Trophoblast cell (in vitro differentiated cells and primary cell): ENCODE data around the gene GBX1.
A peak's percentile ranks its signal among the peaks of the same experiment; 100 is the strongest.

ENCODE experiments used
- DNase-seq, 2 donors: peaks; one replicate each; pipeline ENCODE4 v3.0.0-alpha.2; 2016
- H2AFZ ChIP-seq: 2 replicates; pipeline ENCODE4 v1.6.1; 2013; ENCODE audit warnings: low read length, moderate library complexity, mild to moderate bottlenecking; ENCODE audit not compliant: insufficient read depth, poor library complexity
- H2AK5ac ChIP-seq: 2 replicates; pipeline ENCODE4 v1.6.1; 2013; ENCODE audit warnings: mild to moderate bottlenecking, low read length
- H2BK120ac ChIP-seq: 2 replicates; pipeline ENCODE4 v1.6.1; 2013; ENCODE audit warnings: low read length, mild to moderate bottlenecking, moderate library complexity; ENCODE audit not compliant: insufficient read depth, poor library complexity
- H2BK12ac ChIP-seq: 2 replicates; pipeline ENCODE4 v1.6.1; 2013; ENCODE audit warnings: mild to moderate bottlenecking, low read length, moderate library complexity
- H2BK5ac ChIP-seq: 2 replicates; pipeline ENCODE4 v1.6.1; 2013; ENCODE audit warnings: low read length, low read depth, moderate library complexity, mild to moderate bottlenecking; ENCODE audit not compliant: poor library complexity
- H3K14ac ChIP-seq: 2 replicates; pipeline ENCODE4 v1.6.1; 2013; ENCODE audit warnings: mild to moderate bottlenecking, low read length
- H3K18ac ChIP-seq: 2 replicates; pipeline ENCODE4 v1.6.1; 2013; ENCODE audit warnings: mild to moderate bottlenecking, low read length
- H3K23ac ChIP-seq: 2 replicates; pipeline ENCODE4 v1.6.1; 2013; ENCODE audit warnings: low read length
- H3K27ac ChIP-seq: 2 replicates; pipeline ENCODE4 v1.5.1; 2013; ENCODE audit warnings: low read depth, mild to moderate bottlenecking, inconsistent platforms, low read length, moderate library complexity
- H3K27me3 ChIP-seq: 2 replicates; pipeline ENCODE4 v1.6.1; 2013; ENCODE audit warnings: inconsistent platforms, mild to moderate bottlenecking, low read length, moderate library complexity; ENCODE audit not compliant: insufficient read depth
- H3K36me3 ChIP-seq, 2 experiments: 1 replicate in 1 of 2; 2 replicates in 1 of 2; pipeline ENCODE4 v1.6.1; 2013; ENCODE audit warnings: low read length in 2 of 2, mild to moderate bottlenecking in 2 of 2, moderate library complexity in 1 of 2; ENCODE audit not compliant: insufficient read depth in 2 of 2, control insufficient read depth in 1 of 2
- H3K4ac ChIP-seq: 2 replicates; pipeline ENCODE4 v1.6.1; 2013; ENCODE audit warnings: low read depth, mild to moderate bottlenecking, low read length, moderate library complexity
- H3K4me1 ChIP-seq, 2 experiments: 1 replicate in 1 of 2; 2 replicates in 1 of 2; pipeline ENCODE4 v1.6.1; 2013; ENCODE audit warnings: low read length in 2 of 2, mild to moderate bottlenecking in 2 of 2, moderate library complexity in 1 of 2; ENCODE audit not compliant: insufficient read depth in 2 of 2, control insufficient read depth in 1 of 2
- H3K4me2 ChIP-seq: 2 replicates; pipeline ENCODE4 v1.6.1; 2013; ENCODE audit warnings: inconsistent platforms, mild to moderate bottlenecking, low read length, moderate library complexity
- H3K4me3 ChIP-seq: 2 replicates; pipeline ENCODE4 v1.5.1; 2013; ENCODE audit warnings: mild to moderate bottlenecking, low read depth, low read length, inconsistent platforms
- H3K79me1 ChIP-seq: one replicate; pipeline ENCODE4 v1.6.1; 2013; ENCODE audit warnings: low read length
- H3K79me2 ChIP-seq: 2 replicates; pipeline ENCODE4 v1.6.1; 2013; ENCODE audit warnings: low read length, mild to moderate bottlenecking; ENCODE audit not compliant: control insufficient read depth, insufficient read depth, poor library complexity
- H3K9ac ChIP-seq: 2 replicates; pipeline ENCODE4 v1.6.1; 2013; ENCODE audit warnings: mild to moderate bottlenecking, low read length
- H3K9me3 ChIP-seq: 2 replicates; pipeline ENCODE4 v1.6.1; 2013; ENCODE audit warnings: low read depth, mild to moderate bottlenecking, control low read depth, inconsistent platforms, low read length; ENCODE audit not compliant: insufficient read depth
- H4K12ac ChIP-seq: 2 replicates; pipeline ENCODE4 v1.6.1; 2013; ENCODE audit warnings: low read depth, mild to moderate bottlenecking, low read length, moderate library complexity
- H4K8ac ChIP-seq: 2 replicates; pipeline ENCODE4 v1.6.1; 2013; ENCODE audit warnings: low read depth, mild to moderate bottlenecking, low read length, moderate library complexity
- H4K91ac ChIP-seq: one replicate; pipeline ENCODE4 v1.6.1; 2013; ENCODE audit warnings: low read depth, mild to moderate bottlenecking, low read length, moderate library complexity
- WGBS: extraction: QIAGEN DNeasy Blood & Tissue Kit; methylation state at CpG from one replicate; pipeline ENCODE4 v1.1.7; 2013; ENCODE audit warnings: missing lambda C conversion rate; ENCODE audit not compliant: insufficient read length, insufficient coverage; ENCODE audit errors: extremely low coverage; 5-methylcytosine and 5-hydroxymethylcytosine counted together

GBX1 gene

DNA sequence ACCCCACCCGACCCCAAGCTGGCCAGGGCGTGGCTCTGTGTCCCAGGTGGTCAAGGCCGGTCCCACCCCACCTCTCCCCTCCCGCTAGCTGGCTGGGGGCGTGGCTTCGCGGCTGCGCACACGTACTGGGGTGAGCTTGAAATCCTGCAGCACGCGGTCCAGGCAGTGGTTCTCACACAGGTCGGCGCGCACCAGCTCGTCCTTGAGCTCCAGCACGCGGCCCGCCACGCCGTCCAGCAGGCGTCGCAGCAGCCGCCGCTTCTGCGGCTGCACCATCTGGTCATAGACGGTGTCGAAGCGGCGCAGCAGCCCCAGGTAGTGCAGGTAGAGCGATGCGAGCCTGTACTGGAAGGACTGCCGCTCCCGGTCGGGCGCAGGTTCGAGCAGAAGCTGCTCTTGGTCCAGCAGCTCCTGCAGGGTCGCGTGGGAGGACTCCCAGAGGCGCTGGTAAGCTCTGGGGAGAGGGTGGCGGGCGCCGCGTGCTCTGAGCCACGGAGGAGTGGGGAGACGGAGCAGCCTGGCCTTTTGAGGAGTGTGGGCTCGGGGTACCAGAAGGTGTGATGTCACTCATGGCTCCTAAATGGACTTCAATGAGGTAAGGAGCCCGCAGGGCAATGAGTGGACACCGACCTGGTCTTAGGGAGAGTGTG is 37.0 kb upstream of the GBX1 start:
- H3K4ac ChIP-seq: no peak overlapping the region
- no peaks in the 10 kb centered on the region for H3K79me2 ChIP-seq
- no peak overlapping the region for H3K4me3 ChIP-seq
- no peak overlapping the region for H3K4me2 ChIP-seq
- H4K12ac ChIP-seq: no peak overlapping the region
- no peak overlapping the region for H3K9ac ChIP-seq
- H3K27ac ChIP-seq: no peak overlapping the region
- H3K9me3 ChIP-seq: peaks cover 2% of the 10 kb centered on the region
- no peak overlapping the region for H2BK120ac ChIP-seq
- H3K14ac ChIP-seq: no peak overlapping the region
- H4K91ac ChIP-seq: no peak overlapping the region
- H2BK12ac ChIP-seq: no peak overlapping the region
- no peak overlapping the region for H2AK5ac ChIP-seq
- no peak overlapping the region for H2AFZ ChIP-seq
- no peak overlapping the region for H4K8ac ChIP-seq
- no peaks in the 10 kb centered on the region for H3K27me3 ChIP-seq
- peak; percentile 23 to 61 for DNase-seq
- H2BK5ac ChIP-seq: no peak overlapping the region
- no peak overlapping the region for H3K18ac ChIP-seq
- H3K23ac ChIP-seq: no peak overlapping the region
- WGBS: no CpG with 5 or more reads among the region's 48 CpGs
- H3K79me1 ChIP-seq: no peaks in the 10 kb centered on the region
- H3K4me1 ChIP-seq: peaks cover 3 to 5% of the 10 kb centered on the region in 2 experiments
- H3K36me3 ChIP-seq: no peaks in the 10 kb centered on the region

DNA sequence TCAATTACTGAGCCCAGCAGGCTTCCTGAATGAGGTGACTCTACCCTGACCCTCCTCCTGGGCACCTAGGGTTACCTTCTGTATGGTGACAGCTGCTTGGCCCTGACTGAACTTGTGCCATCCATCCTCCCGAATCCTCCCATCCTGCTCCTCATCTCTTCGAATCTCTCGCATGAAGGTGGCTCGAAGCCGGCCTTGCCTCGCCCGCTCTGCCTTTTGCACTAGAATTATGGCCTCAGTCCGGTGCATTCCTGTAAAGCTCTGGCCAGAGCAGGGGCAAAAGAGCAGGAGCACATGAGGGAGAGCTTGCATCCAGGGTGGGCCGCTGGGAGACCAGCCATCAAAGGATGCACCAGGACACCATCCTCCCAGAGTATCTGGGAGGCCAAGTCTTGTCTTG is 35.3 kb upstream of the GBX1 start:
- Histone ChIP-seq H3K23ac (no peak overlapping the region), H3K4ac (no peak overlapping the region), H3K27me3 (no peaks in the 10 kb centered on the region), H2BK12ac (no peak overlapping the region), H4K8ac (no peak overlapping the region), H3K79me2 (no peaks in the 10 kb centered on the region), H3K4me1 (peaks cover 4 to 7% of the 10 kb centered on the region in 2 experiments), H3K18ac (no peak overlapping the region), H3K27ac (no peak overlapping the region), H3K9ac (no peak overlapping the region), H4K91ac (no peak overlapping the region), H3K9me3 (peaks cover 4% of the 10 kb centered on the region), H2AFZ (no peak overlapping the region), H3K36me3 (no peaks in the 10 kb centered on the region), H2BK120ac (no peak overlapping the region), H3K79me1 (no peaks in the 10 kb centered on the region), H3K4me2 (no peak overlapping the region), H3K14ac (no peak overlapping the region), H3K4me3 (no peak overlapping the region), H2AK5ac (no peak overlapping the region), H4K12ac (no peak overlapping the region), H2BK5ac (no peak overlapping the region)
- WGBS: no CpG with 5 or more reads among the region's 9 CpGs
- no peak for DNase-seq

DNA sequence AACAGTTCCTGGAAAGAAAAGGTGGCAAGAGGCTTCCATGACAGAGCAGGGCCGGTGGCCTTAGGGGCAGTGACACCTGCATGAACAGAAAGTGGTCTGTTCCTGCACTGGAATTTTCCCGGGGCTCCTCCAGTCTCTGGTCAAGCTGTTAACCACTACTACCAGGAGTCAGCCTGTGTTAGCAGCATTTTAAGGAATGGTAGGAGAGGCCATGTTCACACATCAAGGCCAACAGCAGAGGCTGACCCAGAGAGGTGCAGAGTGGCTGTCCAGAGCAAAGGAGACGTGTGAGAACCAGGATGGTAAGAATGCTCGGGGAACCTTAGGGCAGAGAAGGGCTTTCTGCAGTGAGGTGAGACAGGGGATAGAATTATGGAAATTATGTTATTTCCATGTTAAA is 34.3 kb upstream of the GBX1 start:
- Histone ChIP-seq H3K4ac (no peak overlapping the region), H3K9ac (no peak overlapping the region), H3K27ac (no peak overlapping the region), H3K4me1 (peaks cover 4 to 7% of the 10 kb centered on the region in 2 experiments), H3K4me2 (no peak overlapping the region), H2BK12ac (no peak overlapping the region), H2BK120ac (no peak overlapping the region), H3K36me3 (no peaks in the 10 kb centered on the region), H3K9me3 (peaks cover 4% of the 10 kb centered on the region), H3K23ac (no peak overlapping the region), H2BK5ac (no peak overlapping the region), H2AFZ (no peak overlapping the region), H3K14ac (no peak overlapping the region), H3K79me2 (no peaks in the 10 kb centered on the region), H3K79me1 (no peaks in the 10 kb centered on the region), H3K4me3 (no peak overlapping the region), H4K12ac (no peak overlapping the region), H3K27me3 (no peaks in the 10 kb centered on the region), H2AK5ac (no peak overlapping the region), H3K18ac (no peak overlapping the region), H4K91ac (no peak overlapping the region), H4K8ac (no peak overlapping the region)
- WGBS: no CpG with 5 or more reads among the region's 4 CpGs
- DNase-seq: no peak

DNA sequence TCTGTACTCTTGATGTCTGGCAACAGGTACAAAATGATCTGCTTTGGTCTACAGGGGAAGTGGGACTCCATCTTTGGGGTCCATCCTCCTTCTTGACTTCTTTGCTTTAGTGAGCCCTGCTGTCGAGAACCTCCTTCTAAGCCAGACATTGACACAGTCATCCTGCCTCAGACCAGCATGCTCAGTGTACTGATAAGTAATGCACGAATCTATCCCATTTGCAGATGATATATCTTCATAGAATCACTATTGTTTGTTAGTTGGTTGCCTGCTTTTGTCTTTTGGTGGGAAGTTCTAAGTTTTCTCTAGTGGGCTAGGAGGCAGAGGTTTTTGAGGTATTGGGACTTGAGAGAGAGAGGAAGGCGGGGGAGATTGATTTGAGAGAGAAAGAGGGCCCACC is 33.9 kb upstream of the GBX1 start:
- Histone ChIP-seq H2AFZ (no peak overlapping the region), H3K79me1 (no peaks in the 10 kb centered on the region), H2BK5ac (no peak overlapping the region), H3K4ac (no peak overlapping the region), H3K27me3 (no peaks in the 10 kb centered on the region), H4K8ac (no peak overlapping the region), H3K18ac (no peak overlapping the region), H4K91ac (no peak overlapping the region), H3K23ac (no peak overlapping the region), H3K27ac (no peak overlapping the region), H3K14ac (no peak overlapping the region), H3K9ac (no peak overlapping the region), H2BK12ac (no peak overlapping the region), H3K36me3 (no peaks in the 10 kb centered on the region), H2AK5ac (no peak overlapping the region), H3K4me2 (no peak overlapping the region), H3K4me1 (peaks cover 4 to 7% of the 10 kb centered on the region in 2 experiments), H3K9me3 (peaks cover 4% of the 10 kb centered on the region), H2BK120ac (no peak overlapping the region), H3K4me3 (no peak overlapping the region), H3K79me2 (no peaks in the 10 kb centered on the region), H4K12ac (no peak overlapping the region)
- DNase-seq: no peak
- no CpG with 5 or more reads among the region's 3 CpGs for WGBS
